CD4-positive, alpha-beta memory T cell (primary cell): Measurements from ENCODE around the gene FGF1. TPM values are rescaled to one million over a fixed set of nuclear protein-coding genes. Genes with fewer than 3 reads are reported as not detected.

Experiments used
- CTCF ChIA-PET: fragments of 350-600 bp; sonication (Branson Sonifier 250); formaldehyde crosslinking; loops from one replicate; lab custom pipeline; 2021; ENCODE audit warnings: inconsistent platforms; ENCODE audit not compliant: partially characterized antibody; lab: Charles Lee
- POLR2A ChIA-PET: fragments of 350-600 bp; sonication (Branson Sonifier 250); formaldehyde crosslinking; loops from one replicate; lab custom pipeline; 2021; ENCODE audit not compliant: partially characterized antibody; lab: Charles Lee
- DNase-seq, 5 donors: peaks; one replicate each; pipeline versions ENCODE4 v3.0.0 to v3.0.0-alpha.2; 2020 to 2022; ENCODE audit warnings: mixed read lengths in 1 of 5
- H3K27ac ChIP-seq: one replicate; pipeline ENCODE4 v1.7.0; 2013; ENCODE audit warnings: low read depth, low read length
- H3K27me3 ChIP-seq: 2 replicates; pipeline ENCODE4 v1.7.0; 2013; ENCODE audit warnings: mild to moderate bottlenecking, low read length, moderate library complexity; ENCODE audit not compliant: insufficient read depth
- H3K36me3 ChIP-seq: 2 replicates; pipeline ENCODE4 v1.7.0; 2013; ENCODE audit warnings: mild to moderate bottlenecking, low read length, moderate library complexity; ENCODE audit not compliant: insufficient read depth
- H3K4me1 ChIP-seq: 2 replicates; pipeline ENCODE4 v1.7.0; 2013; ENCODE audit warnings: mild to moderate bottlenecking, low read length, moderate library complexity; ENCODE audit not compliant: insufficient read depth
- H3K4me3 ChIP-seq, 2 donors: one replicate each; pipeline ENCODE4 v1.7.0; 2013; ENCODE audit warnings: low read length in 2 of 2, mild to moderate bottlenecking in 1 of 2
- H3K9me3 ChIP-seq, 2 donors: one replicate each; pipeline ENCODE4 v1.7.0; 2013; ENCODE audit warnings: low read length in 2 of 2, control low read depth in 1 of 2; ENCODE audit not compliant: control insufficient read depth in 1 of 2
- H3K27ac Mint-ChIP-seq, 7 donors: one replicate each; pipeline ENCODE4 v1.8.0; 2020 to 2021; ENCODE audit warnings: mixed read lengths in 7 of 7, mild to moderate bottlenecking in 6 of 7, inconsistent platforms in 3 of 7, moderate library complexity in 3 of 7
- H3K27me3 Mint-ChIP-seq, 2 donors: one replicate each; pipeline ENCODE4 v1.8.0; 2020 to 2021; ENCODE audit warnings: mixed read lengths in 2 of 2
- H3K36me3 Mint-ChIP-seq, 2 donors: one replicate each; pipeline ENCODE4 v1.8.0; 2020 to 2021; ENCODE audit warnings: mixed read lengths in 2 of 2, inconsistent platforms in 1 of 2, mild to moderate bottlenecking in 1 of 2
- H3K4me1 Mint-ChIP-seq, 4 donors: one replicate each; pipeline ENCODE4 v1.8.0; 2020 to 2021; ENCODE audit warnings: mixed read lengths in 4 of 4, mild to moderate bottlenecking in 1 of 4
- H3K4me3 Mint-ChIP-seq, 8 donors: one replicate each; pipeline ENCODE4 v1.8.0; 2020 to 2021; ENCODE audit warnings: mixed read lengths in 8 of 8, mild to moderate bottlenecking in 7 of 8, moderate library complexity in 6 of 8, inconsistent platforms in 3 of 8
- H3K9me3 Mint-ChIP-seq, 8 donors: one replicate each; pipeline ENCODE4 v1.8.0; 2020 to 2021; ENCODE audit warnings: mixed read lengths in 8 of 8, mild to moderate bottlenecking in 5 of 8, inconsistent platforms in 3 of 8, moderate library complexity in 1 of 8
- intact Hi-C: fragments of 100-400 bp; cut with micrococcal nuclease; formaldehyde crosslinking; loops from one replicate; pipeline ENCODE4 v1.15.1; 2023
- polyA plus RNA-seq, 2 donors: library from polyadenylated mRNA; unstranded; fragments of 300-500 nt; fragmentation: Illumina TruSeq; gene quantifications; one replicate each; pipeline ENCODE4 v1.2.3, GENCODE V29; 2021
- total RNA-seq, 2 experiments: library from RNA; stranded (reverse); gene quantifications; one replicate each; pipeline ENCODE4 v1.2.3, GENCODE V29; 2021

Gene FGF1
- total and polyA plus RNA-seq, 4 experiments from 2014 or later: not detected

GRCh38 chr5:142680605-142681259 is 5.2 kb downstream of the FGF1 start:
- Histone ChIP-seq H3K9me3 (no peaks in the 10 kb centered on the region), H3K36me3 (no peaks in the 10 kb centered on the region), H3K4me1 (no peaks in the 10 kb centered on the region), H3K27ac (no peak overlapping the region), H3K4me3 (no peak overlapping the region), H3K27me3 (no peaks in the 10 kb centered on the region)
- peaks cover 0 to 4% of the 10 kb centered on the region in 2 donors for H3K27me3 Mint-ChIP-seq
- peaks cover 0 to 3% (median 0%) of the 10 kb centered on the region in 8 donors for H3K9me3 Mint-ChIP-seq
- DNase-seq: no peak
- H3K27ac Mint-ChIP-seq: no peak overlapping the region
- intact Hi-C loops: no loop called here
- ChIA-PET CTCF (interaction anchor here (2.1 kb wide), 1 partner anchor 32 kb away, joined by 8 read pairs; no protein-coding TSS in a partner anchor), POLR2A (interaction anchor here (0.8 kb wide), 1 partner anchor 32 kb away, joined by 3 read pairs; no protein-coding TSS in a partner anchor)
- H3K4me1 Mint-ChIP-seq: no peaks in the 10 kb centered on the region
- no peak overlapping the region for H3K4me3 Mint-ChIP-seq
- peaks cover 0 to 3% of the 10 kb centered on the region in 2 donors for H3K36me3 Mint-ChIP-seq

DNA sequence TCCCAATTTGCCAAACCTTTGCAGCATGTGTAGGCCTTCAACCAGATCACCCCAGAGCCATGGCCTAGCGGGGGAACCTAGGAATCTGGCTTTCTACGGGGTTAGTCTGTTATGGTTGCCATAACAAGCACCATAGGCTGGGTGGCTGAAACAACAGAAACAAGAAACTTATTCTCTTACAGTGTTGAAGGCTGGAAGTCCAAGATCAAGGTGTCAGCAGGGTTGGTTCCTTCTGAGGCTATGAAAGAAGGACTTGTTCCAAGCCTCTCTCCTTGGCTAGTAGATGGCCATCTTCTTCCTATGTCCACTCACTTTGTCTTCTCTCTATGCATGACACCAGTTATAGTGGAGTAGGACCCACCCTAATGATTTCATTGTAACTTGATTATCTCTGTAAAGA is 6.1 kb downstream of the FGF1 start:
- CTCF ChIA-PET: interaction anchor here (1.4 kb wide), 1 partner anchor 21 kb away, joined by 5 read pairs; no protein-coding TSS in a partner anchor
- intact Hi-C loops: no loop called here

DNA sequence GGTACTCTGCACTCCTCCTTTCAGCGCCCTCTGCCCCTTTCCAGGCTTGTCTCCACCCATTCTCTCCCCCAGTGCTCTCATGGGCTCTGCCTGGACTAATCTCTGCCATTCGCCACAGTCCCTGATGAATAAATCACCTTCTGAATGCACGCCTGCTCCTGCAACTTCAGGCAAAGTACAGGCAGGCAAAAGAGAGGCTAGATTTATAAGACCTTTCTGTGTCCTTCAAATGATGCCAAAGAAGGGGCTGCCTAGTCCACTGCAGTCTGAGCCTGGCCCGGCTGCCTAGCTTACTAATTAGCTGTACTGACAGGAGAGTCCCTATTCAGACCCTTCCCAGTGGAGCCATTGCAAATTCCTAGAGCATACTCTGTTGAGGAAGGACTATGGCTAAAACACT is 7.4 kb downstream of the FGF1 start:
- Mint-ChIP-seq H3K36me3 (peaks cover 0 to 3% of the 10 kb centered on the region in 2 donors), H3K27ac (no peak overlapping the region), H3K9me3 (peaks cover 0 to 3% (median 0%) of the 10 kb centered on the region in 8 donors), H3K4me3 (peak overlapping the region in 1 of 8 donors; percentile 5), H3K4me1 (no peaks in the 10 kb centered on the region), H3K27me3 (peaks cover 0 to 4% of the 10 kb centered on the region in 2 donors)
- no peaks in the 10 kb centered on the region for H3K9me3 ChIP-seq
- H3K27ac ChIP-seq: no peak overlapping the region
- no peaks in the 10 kb centered on the region for H3K36me3 ChIP-seq
- H3K27me3 ChIP-seq: no peaks in the 10 kb centered on the region
- CTCF ChIA-PET: interaction anchor here (0.8 to 1.4 kb wide), 2 partner anchors 19 to 35 kb away, joined by 3 to 5 read pairs; no protein-coding TSS in a partner anchor
- no peak overlapping the region for H3K4me3 ChIP-seq
- DNase-seq: no peak
- no peaks in the 10 kb centered on the region for H3K4me1 ChIP-seq
- POLR2A ChIA-PET: no interaction called here
- intact Hi-C loops: no loop called here

More for the DNA sequence above, 6.1 kb downstream of the FGF1 start:
- H3K4me3 ChIP-seq: no peak overlapping the region
- no peak overlapping the region for H3K27ac ChIP-seq
- no peak overlapping the region for H3K4me3 Mint-ChIP-seq
- no peaks in the 10 kb centered on the region for H3K4me1 Mint-ChIP-seq
- no peaks in the 10 kb centered on the region for H3K27me3 ChIP-seq
- no peaks in the 10 kb centered on the region for H3K9me3 ChIP-seq
- H3K36me3 Mint-ChIP-seq: peaks cover 0 to 3% of the 10 kb centered on the region in 2 donors
- POLR2A ChIA-PET: no interaction called here
- DNase-seq: no peak
- H3K36me3 ChIP-seq: no peaks in the 10 kb centered on the region
- peaks cover 0 to 3% (median 0%) of the 10 kb centered on the region in 8 donors for H3K9me3 Mint-ChIP-seq
- no peaks in the 10 kb centered on the region for H3K4me1 ChIP-seq
- no peak overlapping the region for H3K27ac Mint-ChIP-seq
- H3K27me3 Mint-ChIP-seq: peaks cover 0 to 4% of the 10 kb centered on the region in 2 donors

- Histone ChIP-seq H3K27ac (no peak overlapping the region), H3K27me3 (no peaks in the 10 kb centered on the region), H3K9me3 (no peaks in the 10 kb centered on the region), H3K36me3 (no peaks in the 10 kb centered on the region), H3K4me3 (no peak overlapping the region), H3K4me1 (no peaks in the 10 kb centered on the region)
- no peaks in the 10 kb centered on the region for H3K4me1 Mint-ChIP-seq
- H3K9me3 Mint-ChIP-seq: peaks cover 0 to 3% (median 0%) of the 10 kb centered on the region in 8 donors
- H3K27ac Mint-ChIP-seq: no peak overlapping the region
- intact Hi-C loops: no loop called here
- peaks cover 2 to 4% of the 10 kb centered on the region in 2 donors for H3K27me3 Mint-ChIP-seq
- ChIA-PET CTCF (interaction anchor here (1.3 to 1.6 kb wide), 2 partner anchors 9 to 22 kb away, joined by 3 to 5 read pairs; partner anchors contain the start of gene FGF1), POLR2A (no interaction called here)
- DNase-seq: no peak
- peaks cover 0 to 3% of the 10 kb centered on the region in 2 donors for H3K36me3 Mint-ChIP-seq
- no peak overlapping the region for H3K4me3 Mint-ChIP-seq
These were observed 8.7 kb downstream of the FGF1 start for GRCh38 chr5:142677198-142677597.

DNA sequence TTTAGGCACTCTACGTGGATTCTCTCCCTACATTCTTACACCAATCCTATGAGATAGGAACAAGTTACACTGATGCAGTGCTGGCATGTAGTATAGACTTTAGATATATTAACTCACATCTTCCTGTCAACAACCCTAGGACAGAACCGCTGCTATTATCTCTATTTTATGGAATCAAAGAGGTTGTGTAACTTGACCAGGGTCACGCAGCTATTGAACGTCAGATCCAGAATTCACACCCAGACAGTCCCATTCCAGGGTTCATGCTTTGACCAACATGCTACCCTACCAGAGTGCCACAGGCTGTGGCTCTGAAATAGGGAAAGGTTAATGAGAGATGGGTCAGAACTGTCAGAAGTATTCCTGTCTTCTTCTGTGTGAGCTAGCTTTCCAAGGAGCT is 9.6 kb downstream of the FGF1 start:
- Mint-ChIP-seq H3K4me1 (no peaks in the 10 kb centered on the region), H3K9me3 (peaks cover 0 to 3% (median 0%) of the 10 kb centered on the region in 8 donors), H3K4me3 (no peak overlapping the region), H3K27ac (no peak overlapping the region), H3K36me3 (peaks cover 0 to 3% of the 10 kb centered on the region in 2 donors), H3K27me3 (peaks cover 2 to 4% of the 10 kb centered on the region in 2 donors)
- intact Hi-C loops: no loop called here
- Histone ChIP-seq H3K27ac (no peak overlapping the region), H3K27me3 (no peaks in the 10 kb centered on the region), H3K36me3 (no peaks in the 10 kb centered on the region), H3K4me3 (no peak overlapping the region), H3K9me3 (no peaks in the 10 kb centered on the region), H3K4me1 (no peaks in the 10 kb centered on the region)
- CTCF ChIA-PET: interaction anchor here (1.6 to 2.0 kb wide), 2 partner anchors 21 to 37 kb away, joined by 5 to 6 read pairs; no protein-coding TSS in a partner anchor
- DNase-seq: no peak
- POLR2A ChIA-PET: no interaction called here

DNA sequence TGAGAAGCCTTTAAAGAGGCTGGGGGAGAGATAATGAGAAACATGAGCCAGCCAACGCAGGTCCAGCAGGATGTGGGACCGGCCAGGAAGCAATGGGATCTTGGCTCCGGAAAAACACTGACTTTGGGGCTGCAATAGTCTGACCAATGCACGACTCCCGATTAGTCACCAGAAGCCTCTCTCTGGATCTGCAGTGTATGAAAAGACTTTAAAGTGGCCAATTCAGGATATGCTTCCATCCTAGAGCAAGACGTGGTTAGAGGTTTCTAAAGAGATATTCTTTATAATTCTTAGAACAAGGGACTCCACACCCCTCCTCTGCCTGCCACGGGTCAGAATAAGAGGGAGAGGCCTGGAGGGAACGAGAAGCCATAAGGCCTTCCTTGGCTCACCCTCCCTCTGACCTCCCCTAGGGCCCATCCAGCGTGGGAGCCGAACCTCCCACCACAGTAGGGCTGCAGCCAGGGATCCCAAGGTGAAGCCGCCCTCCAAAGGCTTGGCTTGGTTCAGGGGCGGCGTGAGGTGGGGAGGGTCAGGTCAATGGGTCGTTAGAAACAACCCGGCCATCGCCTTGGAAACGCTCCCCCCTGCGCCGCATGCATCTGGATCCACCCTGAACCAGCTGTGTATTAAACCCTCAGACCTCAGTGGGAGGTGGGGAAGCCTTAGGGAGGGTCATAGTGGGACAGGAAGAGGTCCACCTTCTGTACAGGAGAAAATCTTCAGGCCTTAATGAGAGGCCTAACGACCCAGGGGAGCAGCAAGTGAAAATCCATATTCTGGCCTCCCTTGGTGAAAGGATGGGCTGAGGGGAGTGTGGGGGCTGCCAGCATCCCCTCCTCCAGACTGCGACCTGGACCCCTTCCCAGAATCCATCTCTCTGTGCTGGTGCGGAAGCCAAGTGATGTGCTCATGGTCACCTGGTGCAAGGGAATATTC is 11.1 kb downstream of the FGF1 start:
- ChIA-PET CTCF (interaction anchor here (2.0 kb wide), 1 partner anchor 38 kb away, joined by 6 read pairs; no protein-coding TSS in a partner anchor), POLR2A (no interaction called here)
- Histone ChIP-seq H3K27ac (no peak overlapping the region), H3K4me1 (no peaks in the 10 kb centered on the region), H3K36me3 (no peaks in the 10 kb centered on the region), H3K4me3 (no peak overlapping the region), H3K9me3 (no peaks in the 10 kb centered on the region), H3K27me3 (no peaks in the 10 kb centered on the region)
- Mint-ChIP-seq H3K36me3 (no peaks in the 10 kb centered on the region), H3K4me3 (no peak overlapping the region), H3K27ac (no peak overlapping the region), H3K9me3 (no peaks in the 10 kb centered on the region), H3K4me1 (no peaks in the 10 kb centered on the region), H3K27me3 (peaks cover 2 to 4% of the 10 kb centered on the region in 2 donors)
- no peak for DNase-seq
- intact Hi-C loops: no loop called here

DNA sequence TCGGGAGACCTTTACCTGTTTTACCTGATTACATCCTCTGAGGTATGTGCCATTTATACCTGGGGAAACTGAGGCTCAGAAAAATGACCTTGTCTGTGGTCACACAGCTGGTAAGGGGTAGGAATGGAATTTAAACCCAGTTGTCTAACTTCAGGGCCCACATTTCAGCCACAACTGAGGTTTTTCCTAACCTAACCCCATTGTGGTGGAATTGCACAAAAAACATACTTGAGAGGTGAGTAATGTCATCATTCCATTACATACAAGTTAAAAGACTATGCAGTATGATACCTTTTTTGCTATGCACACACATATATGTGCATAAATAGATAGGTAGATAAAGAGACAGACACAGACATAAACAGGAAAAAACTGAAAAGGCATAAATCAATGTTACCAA is 14.1 kb downstream of the FGF1 start:
- H3K27me3 Mint-ChIP-seq: peaks cover 2 to 4% of the 10 kb centered on the region in 2 donors
- Histone ChIP-seq H3K4me3 (no peak overlapping the region), H3K27ac (no peak overlapping the region), H3K36me3 (no peaks in the 10 kb centered on the region), H3K4me1 (no peaks in the 10 kb centered on the region), H3K27me3 (no peaks in the 10 kb centered on the region), H3K9me3 (no peaks in the 10 kb centered on the region)
- H3K27ac Mint-ChIP-seq: no peak overlapping the region
- POLR2A ChIA-PET: no interaction called here
- CTCF ChIA-PET: interaction anchor here (1.6 kb wide), 1 partner anchor 16 kb away, joined by 6 read pairs; no protein-coding TSS in a partner anchor
- no peak overlapping the region for H3K4me3 Mint-ChIP-seq
- intact Hi-C loops: no loop called here
- no peaks in the 10 kb centered on the region for H3K36me3 Mint-ChIP-seq
- H3K9me3 Mint-ChIP-seq: peaks cover 0 to 1% (median 0%) of the 10 kb centered on the region in 8 donors
- no peak for DNase-seq
- H3K4me1 Mint-ChIP-seq: no peaks in the 10 kb centered on the region
